Lower leg skin (tissue), 3 donors: ENCODE measurements around the gene SSX3.
"Not testable (repeated sequence)": the region's sequence is repeated elsewhere in the genome, so short reads cannot be mapped to it uniquely, and the experiment has no call there.

ENCODE experiments used
- POLR2A ChIP-seq, 2 donors: fragments of 450-650 bp; IDR thresholded peaks; one replicate each; pipeline ENCODE4 v1.6.1; 2016 to 2017; ENCODE audit warnings: antibody characterized with exemption in 2 of 2, mild to moderate bottlenecking in 1 of 2, moderate library complexity in 1 of 2
- TF ChIP-seq, protein P1 (sequence below), 3 donors: fragments of 450-650 bp; IDR thresholded peaks; one replicate each; pipeline ENCODE4 v1.5.1; 2016; ENCODE audit warnings: antibody characterized with exemption in 3 of 3, mild to moderate bottlenecking in 3 of 3, moderate library complexity in 2 of 3

DNA sequence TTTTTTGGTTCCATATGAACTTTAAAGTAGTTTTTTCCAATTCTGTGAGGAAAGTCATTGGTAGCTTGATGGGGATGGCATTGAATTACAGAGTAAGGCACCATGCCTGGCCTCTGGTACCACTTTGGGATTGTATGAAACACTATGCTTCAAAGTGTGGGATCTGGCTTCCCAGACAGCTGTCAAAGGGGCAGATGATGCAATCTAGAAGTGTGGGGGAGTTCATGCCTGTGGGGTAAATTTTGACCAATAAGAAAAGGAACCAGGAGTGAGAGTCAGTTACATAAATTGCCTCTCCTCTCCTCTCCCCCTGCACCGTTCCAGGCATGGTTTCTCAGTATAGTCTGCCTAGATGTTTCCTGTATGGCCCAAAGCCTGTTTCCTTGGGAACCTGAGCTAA lies 41.3 kb upstream of the SSX3 start:
- TF ChIP-seq, protein P1, sequence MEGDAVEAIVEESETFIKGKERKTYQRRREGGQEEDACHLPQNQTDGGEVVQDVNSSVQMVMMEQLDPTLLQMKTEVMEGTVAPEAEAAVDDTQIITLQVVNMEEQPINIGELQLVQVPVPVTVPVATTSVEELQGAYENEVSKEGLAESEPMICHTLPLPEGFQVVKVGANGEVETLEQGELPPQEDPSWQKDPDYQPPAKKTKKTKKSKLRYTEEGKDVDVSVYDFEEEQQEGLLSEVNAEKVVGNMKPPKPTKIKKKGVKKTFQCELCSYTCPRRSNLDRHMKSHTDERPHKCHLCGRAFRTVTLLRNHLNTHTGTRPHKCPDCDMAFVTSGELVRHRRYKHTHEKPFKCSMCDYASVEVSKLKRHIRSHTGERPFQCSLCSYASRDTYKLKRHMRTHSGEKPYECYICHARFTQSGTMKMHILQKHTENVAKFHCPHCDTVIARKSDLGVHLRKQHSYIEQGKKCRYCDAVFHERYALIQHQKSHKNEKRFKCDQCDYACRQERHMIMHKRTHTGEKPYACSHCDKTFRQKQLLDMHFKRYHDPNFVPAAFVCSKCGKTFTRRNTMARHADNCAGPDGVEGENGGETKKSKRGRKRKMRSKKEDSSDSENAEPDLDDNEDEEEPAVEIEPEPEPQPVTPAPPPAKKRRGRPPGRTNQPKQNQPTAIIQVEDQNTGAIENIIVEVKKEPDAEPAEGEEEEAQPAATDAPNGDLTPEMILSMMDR (IDR thresholded peaks at IDR 0.05): not testable (repeated sequence)
- not testable (repeated sequence) for TF ChIP-seq POLR2A (IDR thresholded peaks at IDR 0.05)
